NK-92 (cell line): ENCODE measurements around the gene ECI2.
"Not testable (repeated sequence)": the region's sequence is repeated elsewhere in the genome, so short reads cannot be mapped to it uniquely, and the experiment has no call there.

Experiments
- DNase-seq: peaks from one replicate; lab custom pipeline; 2025; ENCODE audit not compliant: unreplicated experiment; lab: John Stamatoyannopoulos, UW

ECI2 gene

DNA sequence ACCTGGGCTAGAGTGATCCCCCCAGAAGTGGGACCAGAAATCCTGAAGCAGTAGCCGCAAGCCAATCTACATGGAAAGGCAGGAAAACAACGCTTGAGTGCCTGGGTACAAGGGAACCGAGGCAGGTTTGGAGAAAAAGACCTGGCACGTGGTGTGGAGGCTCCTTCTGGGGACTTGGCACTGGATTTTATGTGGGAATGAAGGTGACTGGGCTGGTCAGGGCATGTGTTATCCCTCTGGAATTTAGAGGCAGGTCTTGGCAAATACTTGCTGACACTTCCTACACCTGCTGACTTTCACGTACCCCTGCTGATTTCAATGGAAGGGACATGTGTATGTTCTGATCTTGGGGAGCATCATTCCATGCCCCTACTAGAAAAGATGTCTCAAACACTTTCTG is 31.4 kb downstream of the ECI2 start:
- no peak for DNase-seq

DNA sequence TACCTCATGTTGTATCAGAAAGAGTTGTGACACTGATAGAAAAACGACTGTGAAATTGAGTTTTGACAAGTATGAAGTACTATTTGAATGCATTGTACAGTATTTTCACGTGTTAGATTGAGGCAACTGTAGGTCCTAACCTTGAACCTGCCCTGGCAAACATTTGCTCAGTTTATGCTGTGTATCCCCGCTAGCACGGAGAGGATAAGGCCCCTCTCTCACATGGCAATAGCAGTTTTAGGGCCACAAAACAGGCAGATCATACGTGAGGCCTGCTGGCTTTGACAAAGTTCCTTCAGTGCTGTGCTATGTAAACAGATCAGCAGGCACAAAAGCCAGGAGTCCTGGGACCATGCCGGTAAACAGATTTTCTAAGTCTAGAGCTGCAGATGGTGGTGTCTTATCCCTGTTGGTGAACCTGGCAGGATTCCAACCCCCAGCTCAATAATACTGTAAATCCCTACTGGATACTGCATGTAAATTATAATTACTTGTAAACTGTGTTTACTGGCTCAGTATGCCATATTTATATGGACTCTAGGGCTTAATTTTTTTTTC is 32.6 kb downstream of the ECI2 start:
- DNase-seq, result no peak

DNA sequence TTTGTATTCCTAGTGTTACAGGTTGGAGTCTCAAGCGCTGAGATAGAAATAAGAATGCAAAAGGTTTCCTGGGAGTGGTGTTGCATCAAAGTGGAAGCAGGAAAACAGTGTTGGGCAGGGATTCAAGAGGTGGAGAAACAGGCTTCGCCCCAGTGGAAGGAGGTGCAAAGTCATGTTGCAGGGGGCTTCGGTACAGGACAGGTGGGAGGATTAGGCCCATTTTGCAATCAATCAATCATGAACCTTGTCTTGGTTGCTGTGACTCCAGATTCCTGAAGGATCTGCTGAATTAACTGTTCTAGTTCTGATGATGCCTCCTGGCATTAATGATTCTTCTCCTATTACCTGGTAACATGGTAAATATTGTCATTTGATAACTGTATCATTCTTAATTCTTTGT is 34.1 kb downstream of the ECI2 start:
- DNase-seq, result no peak

DNA sequence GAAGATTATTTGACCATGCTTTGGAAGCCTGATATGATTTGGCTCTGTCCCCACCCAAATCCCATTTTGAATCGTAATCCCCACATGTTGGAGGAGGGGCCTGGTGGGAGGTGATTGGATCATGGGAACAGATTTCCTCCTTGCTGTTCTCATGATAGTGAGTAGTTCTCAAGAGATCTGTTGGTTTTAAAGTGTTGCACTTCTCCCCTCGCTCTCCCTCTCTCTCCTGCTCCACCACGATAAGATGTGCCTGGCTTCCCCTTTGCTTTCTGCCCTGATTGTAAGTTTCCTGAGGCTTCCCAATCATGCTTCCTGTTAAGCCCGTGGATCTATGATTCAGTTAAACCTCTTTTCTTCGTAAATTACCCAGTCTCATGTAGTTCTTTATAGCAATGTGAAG is 34.7 kb downstream of the ECI2 start:
- no peak for DNase-seq

DNA sequence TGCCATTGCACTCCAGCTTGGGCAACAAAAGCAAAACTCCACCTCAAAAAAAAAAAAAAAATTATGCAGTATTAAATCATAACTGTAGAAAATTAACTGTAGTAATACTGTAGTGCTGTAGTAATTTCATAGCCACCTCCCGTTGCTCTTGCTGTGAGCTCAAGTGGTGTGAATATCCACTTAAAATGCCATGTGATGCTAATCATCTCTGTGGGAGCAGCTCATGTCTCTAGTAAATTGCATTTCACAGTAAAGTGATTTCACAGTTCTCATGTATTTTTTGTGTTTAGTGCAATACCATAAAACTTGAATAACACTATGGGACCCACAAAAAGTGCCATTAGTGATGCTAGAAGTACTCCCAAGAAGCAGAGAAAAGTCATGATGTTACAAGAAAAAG is 42.1 kb downstream of the ECI2 start:
- no peak for DNase-seq

DNA sequence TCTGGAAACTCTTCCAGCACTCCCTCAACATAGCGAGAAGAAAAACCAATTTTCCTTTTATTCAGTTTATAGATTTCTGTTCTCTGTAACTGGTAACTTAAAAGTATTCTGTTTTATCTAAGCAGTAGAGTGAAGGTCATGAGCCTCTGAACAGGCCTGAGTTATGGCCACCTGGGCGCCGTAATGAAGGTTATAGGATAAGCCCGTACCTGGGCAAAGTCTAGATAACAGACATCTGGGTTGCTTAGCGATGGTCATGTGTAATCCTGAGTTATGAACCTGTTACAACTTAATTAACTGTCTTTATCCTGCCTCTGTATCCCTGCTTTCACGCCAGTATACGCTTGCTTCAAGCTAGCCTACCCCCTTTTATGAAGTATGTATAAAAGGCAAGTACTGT is 43.4 kb downstream of the ECI2 start:
- no peak for DNase-seq

DNA sequence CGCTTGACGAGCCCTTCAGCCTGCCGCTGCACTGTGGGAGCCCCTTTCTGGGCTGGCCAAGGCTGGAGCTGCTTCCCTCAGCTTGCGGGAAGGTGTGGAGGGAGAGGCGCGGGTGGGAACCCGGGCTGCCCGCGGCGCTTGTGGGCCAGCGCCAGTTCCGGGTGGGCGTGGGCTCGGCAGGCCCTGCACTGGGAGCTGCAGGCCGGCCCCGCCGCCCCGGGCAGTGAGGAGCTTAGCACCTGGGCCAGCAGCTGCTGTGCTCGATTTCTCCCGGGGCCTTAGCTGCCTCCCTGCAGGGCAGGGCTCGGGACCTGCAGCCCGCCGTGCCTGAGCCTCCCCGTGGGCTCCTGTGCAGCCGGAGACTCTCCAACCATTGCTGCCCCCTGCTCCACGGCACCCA is 45.3 kb downstream of the ECI2 start:
- DNase-seq, result not testable (repeated sequence)

DNA sequence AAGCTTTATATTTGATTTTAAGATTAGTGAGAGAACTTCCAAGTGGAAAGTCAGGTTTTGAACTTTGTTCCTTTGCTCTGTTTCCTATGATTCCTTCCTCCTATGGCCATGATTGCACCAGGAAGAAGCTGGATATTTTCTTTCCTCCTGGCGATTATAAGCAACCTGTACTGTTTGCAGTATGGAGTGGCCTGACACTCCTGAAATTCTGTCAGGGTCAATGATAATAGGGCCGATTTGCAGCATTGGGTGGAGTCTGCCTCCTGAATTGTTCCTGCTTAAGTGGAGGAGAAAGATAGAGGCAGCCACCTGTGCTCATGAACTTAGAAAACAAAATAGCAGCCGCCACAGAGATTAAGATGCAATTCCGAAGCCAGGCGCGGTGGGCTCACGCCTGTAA is 46.7 kb downstream of the ECI2 start:
- DNase-seq, result no peak

DNA sequence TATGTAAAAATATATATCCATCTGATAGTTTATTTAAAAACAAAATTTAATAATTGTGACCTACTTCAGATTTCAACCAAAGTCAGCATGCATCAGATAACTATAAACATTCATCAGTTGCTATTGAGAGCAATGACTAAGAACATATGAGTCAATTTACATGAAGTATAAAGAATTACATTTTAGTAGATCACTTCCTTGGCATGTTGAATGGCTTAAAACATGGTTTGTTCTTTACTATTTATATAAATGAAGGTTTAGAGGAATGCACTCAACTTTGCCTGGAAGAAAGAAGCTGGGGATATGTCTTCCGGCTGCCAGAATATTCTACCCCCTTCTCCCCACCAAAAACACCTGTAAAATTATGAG is 50.1 kb downstream of the ECI2 start:
- DNase-seq, result no peak

DNA sequence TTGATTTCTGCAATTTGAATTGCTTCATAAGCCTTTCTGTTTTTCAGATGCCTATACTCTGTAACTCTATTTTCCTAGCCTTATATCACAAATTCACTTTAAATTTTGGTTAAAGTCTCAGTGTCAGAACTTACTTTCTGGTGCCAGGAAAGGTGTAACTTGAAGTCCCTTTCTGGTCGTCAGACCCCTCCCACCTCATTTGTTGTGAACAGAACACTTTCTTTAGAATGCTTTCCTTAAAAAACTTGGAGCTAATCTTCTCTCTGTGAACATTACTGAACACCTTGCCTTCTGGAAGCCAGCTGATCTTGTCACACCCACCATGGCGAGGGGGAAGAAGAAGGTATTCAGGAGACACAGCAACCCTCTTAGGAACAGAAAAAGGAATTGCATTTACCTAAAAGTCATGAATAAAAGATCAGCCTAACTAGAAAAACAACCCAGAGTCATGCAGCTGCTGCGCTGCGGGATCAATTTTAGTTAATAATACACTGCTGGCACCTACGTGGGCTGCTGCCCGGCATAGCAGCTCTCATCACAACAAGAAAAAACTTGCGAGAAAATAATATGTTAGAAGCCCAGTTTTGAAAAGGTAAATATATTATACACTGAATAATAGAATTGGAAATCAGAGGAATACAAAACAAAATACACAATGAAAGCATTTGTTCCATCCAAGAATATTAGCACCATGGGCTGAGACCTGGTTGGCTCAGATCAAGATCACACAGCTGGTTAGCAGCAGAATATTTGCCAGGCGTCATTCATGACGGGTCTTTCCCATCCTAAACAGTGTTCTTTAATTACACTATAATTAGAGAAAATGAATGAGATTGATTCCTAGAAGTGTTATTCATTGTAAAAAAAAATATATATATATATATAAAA is 50.7 kb downstream of the ECI2 start:
- DNase-seq, result no peak

DNA sequence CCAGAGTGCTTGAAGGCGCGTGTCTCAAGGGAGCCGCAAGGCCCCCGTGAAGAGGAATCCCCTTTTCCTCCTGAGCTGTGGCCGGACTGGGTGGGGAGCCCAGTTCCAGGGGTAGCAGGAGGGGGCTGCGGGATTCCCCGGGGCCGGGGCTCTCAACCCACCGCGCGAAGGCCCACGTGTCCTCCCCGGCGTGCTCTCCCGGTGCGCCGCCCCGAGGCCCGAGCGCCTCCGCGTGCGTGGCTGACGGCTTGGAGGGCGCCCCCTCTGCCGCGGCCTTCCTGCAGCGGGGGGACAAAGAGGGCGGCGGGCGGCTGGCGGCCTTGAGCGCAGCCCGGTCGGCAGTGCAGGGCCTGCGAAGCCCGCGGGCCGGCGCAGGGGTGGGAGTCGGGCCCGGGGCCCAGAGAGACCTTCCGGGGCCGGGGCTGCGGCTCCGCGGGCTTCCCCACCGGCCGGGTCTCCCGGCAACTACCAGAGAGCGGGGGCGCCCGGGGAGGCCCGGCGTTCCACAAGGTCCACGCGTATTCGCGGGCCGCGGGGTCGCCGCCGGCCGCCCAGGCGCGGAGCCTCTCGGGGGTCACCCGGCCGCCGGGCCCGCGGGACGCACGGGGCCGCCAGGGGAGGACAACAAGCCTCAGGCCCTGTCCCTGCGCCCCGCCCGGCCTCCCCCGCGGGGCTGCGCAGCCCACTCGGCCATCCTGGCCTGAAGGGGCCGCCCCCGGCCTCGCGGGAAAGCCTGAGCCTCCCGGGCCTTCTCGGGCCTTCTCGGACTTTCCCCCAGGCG is 56.5 kb downstream of the ECI2 start, which contains the start of gene FAM217A:
Gene FAM217A (minus strand): TSS at position 447 of the 781 bp plus-strand sequence. CDS start 1,723 bp downstream, outside the sequence.
- DNase-seq, result no peak

DNA sequence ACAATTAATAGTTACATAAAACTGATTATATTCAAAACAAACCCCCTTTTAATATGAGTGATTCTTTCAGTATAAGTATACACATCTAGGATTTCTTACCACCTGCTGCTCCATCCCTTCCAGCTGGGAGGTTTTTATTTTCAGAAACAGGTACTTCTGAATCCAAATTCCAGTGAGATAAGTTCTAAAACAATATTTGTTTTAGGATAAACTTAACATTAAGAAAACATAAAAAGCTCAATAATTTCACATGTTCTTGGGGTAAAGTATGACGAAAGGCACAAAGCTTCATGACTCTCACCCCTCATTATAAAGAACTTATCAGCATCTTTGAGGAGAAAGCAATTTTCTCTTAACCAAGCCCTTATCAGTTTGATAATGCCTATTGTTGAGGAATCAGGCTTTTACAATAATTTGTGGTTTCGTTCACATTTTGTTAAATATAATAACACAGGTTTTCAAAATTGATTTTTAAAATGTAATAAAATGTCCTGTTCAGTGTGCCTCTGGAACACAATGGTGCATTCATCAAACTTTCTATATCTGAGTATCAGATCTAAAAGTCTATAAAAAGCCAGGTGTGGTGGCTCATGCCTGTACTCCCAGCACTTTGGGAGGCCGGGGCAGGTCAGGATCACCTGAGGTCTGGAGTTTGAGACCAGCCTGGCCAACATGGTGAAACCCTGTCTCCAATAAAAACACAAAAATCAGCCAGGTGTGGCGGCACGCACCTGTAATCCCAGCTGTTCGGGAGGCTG is 60.7 kb downstream of the ECI2 start:
- no peak for DNase-seq

DNA sequence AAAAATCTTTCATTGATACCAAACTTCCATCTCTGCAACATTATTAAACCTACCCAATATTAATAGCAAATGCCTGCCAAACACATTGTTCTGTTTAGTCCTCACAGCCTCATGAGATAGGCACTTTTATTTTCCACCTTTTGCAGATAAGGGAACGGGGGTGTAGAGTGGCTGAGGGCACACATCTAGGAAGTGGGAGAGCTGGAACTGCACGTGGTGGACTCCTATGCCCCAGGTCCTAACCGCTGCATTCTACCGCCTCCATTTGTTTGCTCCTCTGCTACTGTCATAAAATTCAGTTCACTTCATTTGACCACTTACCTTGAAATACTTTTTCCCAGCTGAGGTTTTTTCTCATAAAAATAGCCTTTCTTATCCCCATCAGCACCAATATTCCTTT is 64.0 kb downstream of the ECI2 start:
- no peak for DNase-seq

DNA sequence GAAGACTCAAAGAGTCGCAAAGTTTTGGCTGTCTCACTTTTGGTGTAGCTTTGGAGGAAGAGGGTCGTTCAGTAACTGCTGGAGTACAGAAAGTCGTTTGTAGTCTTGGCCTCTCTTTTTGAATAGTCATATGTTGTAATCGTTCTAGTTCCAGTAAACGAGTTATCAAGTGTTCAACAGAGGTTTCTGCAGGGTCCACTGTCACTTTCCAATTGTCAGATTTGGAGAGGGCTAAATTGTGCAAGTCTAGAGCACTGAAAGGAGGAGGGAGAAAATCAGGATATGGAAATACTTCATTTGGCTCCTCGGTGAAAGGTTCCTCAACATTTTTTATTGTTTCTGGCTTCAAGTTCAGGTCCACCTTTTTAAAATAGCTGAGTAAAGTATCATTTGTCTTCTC is 66.2 kb downstream of the ECI2 start:
- DNase-seq, result no peak

DNA sequence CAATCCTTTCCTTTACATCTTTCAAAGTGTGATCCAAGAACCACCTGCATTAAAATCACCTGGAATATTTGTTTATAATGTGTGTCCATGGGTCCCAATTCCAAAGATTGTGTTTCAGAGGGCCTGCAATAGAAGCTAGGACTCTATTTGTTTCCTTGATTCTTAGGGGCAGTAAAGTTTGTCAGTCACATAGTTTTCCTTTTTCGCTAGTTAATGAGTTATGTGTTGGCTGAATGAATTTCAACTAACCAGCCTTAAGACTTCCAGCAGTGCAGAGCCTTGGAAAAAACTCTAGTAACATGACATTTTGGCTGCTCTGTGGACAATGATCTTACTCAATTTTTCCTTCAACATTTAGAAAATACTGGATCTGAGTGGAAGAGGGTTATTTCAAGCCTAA is 67.7 kb downstream of the ECI2 start:
- no peak for DNase-seq

DNA sequence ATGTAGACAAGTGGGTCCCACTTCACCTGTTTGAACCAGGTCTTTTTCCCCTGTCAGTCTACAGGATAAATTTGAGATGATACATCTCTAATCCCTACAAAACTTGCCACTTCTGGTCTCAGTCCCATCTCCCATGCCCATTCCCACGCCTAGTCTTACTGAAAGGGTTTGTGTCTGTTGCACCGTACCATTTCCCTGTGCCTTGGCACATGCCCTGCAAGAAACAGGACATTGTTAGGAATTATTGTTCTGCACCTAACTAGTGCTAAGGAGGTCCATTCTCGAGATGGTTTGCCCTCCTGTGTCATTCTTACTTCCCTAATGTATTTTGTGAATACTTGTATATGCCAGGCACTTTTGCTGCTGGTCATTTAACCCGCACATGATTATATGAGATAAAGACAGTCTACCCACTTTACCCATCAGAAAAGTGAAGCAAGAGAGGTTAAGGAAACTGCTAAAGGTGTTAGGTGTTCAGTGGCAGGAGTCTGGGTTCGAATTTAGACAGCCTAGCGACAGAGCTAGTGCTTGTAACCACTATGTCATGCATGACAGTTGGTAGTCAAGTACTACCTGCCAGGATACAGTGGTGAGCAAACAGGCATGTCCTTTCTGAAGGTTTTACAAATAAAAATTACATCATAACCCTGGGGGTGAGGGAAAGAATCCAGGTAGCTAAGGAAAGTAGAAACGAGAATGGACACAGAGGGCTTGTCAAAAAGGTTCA is 69.2 kb downstream of the ECI2 start:
- DNase-seq, result no peak
